HL-60 (cell line): Measurements from ENCODE around the gene KIRREL1.

Experiments
- CTCF ChIP-seq: IDR thresholded peaks from one replicate; pipeline ENCODE4 v1.5.1; 2011; ENCODE audit warnings: low read length, control low read depth, inconsistent platforms; ENCODE audit not compliant: insufficient read depth
- POLR2AphosphoS5 ChIP-seq: IDR thresholded peaks from 2 replicates; pipeline ENCODE4 v1.6.1; 2012; ENCODE audit warnings: low read depth
- REST ChIP-seq: IDR thresholded peaks from 2 replicates; pipeline ENCODE4 v1.6.1; 2012; ENCODE audit warnings: low read depth; ENCODE audit not compliant: insufficient replicate concordance

- no peak for TF ChIP-seq CTCF
- TF ChIP-seq POLR2AphosphoS5, result no peak
- TF ChIP-seq REST, result no peak
Observed at GRCh38 chr1:158131217-158131616, 137.8 kb downstream of the KIRREL1 start.
